ENCODE results near the gene PLPP7.

- TF ChIP-seq CTCF (IDR thresholded peaks at IDR 0.05; ENCODE audit: insufficient read depth, low read depth, low read length) (no peak), EZH2 (IDR thresholded peaks at IDR 0.05; ENCODE audit: insufficient read depth, low read length) (no peak)
These were observed 60.0 kb downstream of the PLPP7 start for GRCh38 chr9:131349522-131349880.

All from astrocyte (in vitro differentiated cells and primary cell).